ENCODE measurements around the gene DNAI2. TPM values are rescaled to one million over a fixed set of nuclear protein-coding genes. Genes with fewer than 3 reads are reported as not detected.

Gene DNAI2
- polyA plus RNA-seq, 1 donor: not detected

GRCh38 chr17:74342224-74342623 is 68.2 kb downstream of the DNAI2 start:
- DNase-seq: no peak

- no peak for DNase-seq
Observed at GRCh38 chr17:74343121-74343520, 69.1 kb downstream of the DNAI2 start.

GRCh38 chr17:74343526-74344284 is 69.7 kb downstream of the DNAI2 start:
- DNase-seq: no peak

- no peak for DNase-seq
Observed at GRCh38 chr17:74344658-74345057, 70.6 kb downstream of the DNAI2 start.

GRCh38 chr17:74345433-74346241 is 71.6 kb downstream of the DNAI2 start:
- no peak for DNase-seq

GRCh38 chr17:74347646-74348045 is 73.6 kb downstream of the DNAI2 start:
- no peak for DNase-seq

GRCh38 chr17:74349120-74349519 is 75.1 kb downstream of the DNAI2 start:
- no peak for DNase-seq

- no peak for DNase-seq
Observed at GRCh38 chr17:74350486-74350885, 76.5 kb downstream of the DNAI2 start.

GRCh38 chr17:74351552-74352210 is 77.6 kb downstream of the DNAI2 start:
- DNase-seq: no peak

- DNase-seq: no peak
Observed at GRCh38 chr17:74353446-74354060, 79.5 kb downstream of the DNAI2 start.

GRCh38 chr17:74354123-74354522 is 80.1 kb downstream of the DNAI2 start:
- no peak for DNase-seq

- DNase-seq: no peak
Observed at GRCh38 chr17:74354561-74354960, 80.5 kb downstream of the DNAI2 start.

GRCh38 chr17:74355065-74355464 is 81.0 kb downstream of the DNAI2 start:
- no peak for DNase-seq

- no peak for DNase-seq
Observed at GRCh38 chr17:74356646-74357465, 82.8 kb downstream of the DNAI2 start.

- DNase-seq: no peak
Observed at GRCh38 chr17:74357466-74357809, 83.4 kb downstream of the DNAI2 start.

GRCh38 chr17:74358697-74359096 is 84.7 kb downstream of the DNAI2 start:
- DNase-seq: no peak

- DNase-seq: no peak
Observed at GRCh38 chr17:74359916-74360315, 85.9 kb downstream of the DNAI2 start.

- no peak for DNase-seq
Observed at GRCh38 chr17:74360899-74361229, 86.8 kb downstream of the DNAI2 start.

GRCh38 chr17:74361230-74362068 is 87.4 kb downstream of the DNAI2 start, which contains the start of gene BTBD17:
TSS of gene BTBD17 (minus strand) at chr17:74361868. CDS start at chr17:74361819, 49 bp downstream.
- DNase-seq: no peak

- no peak for DNase-seq
Observed at GRCh38 chr17:74362069-74362405, 88.0 kb downstream of the DNAI2 start.

GRCh38 chr17:74362810-74363498 is 88.9 kb downstream of the DNAI2 start:
- no peak for DNase-seq

All from hindlimb muscle (tissue), 1 donor.